Hepatocyte (in vitro differentiated cells): ENCODE results near the gene ST3GAL4.

Experiments
- CTCF ChIP-seq: fragments of 200-600 bp; sonication (generic); IDR thresholded peaks from 2 replicates; pipeline ENCODE4 v1.5.1; 2016; ENCODE audit warnings: antibody characterized with exemption, mild to moderate bottlenecking; ENCODE audit not compliant: poor library complexity
- EZH2 ChIP-seq: fragments of 200-600 bp; sonication (generic); IDR thresholded peaks from 2 replicates; pipeline ENCODE4 v1.6.1; 2016; ENCODE audit warnings: antibody characterized with exemption, mild to moderate bottlenecking, borderline replicate concordance

DNA sequence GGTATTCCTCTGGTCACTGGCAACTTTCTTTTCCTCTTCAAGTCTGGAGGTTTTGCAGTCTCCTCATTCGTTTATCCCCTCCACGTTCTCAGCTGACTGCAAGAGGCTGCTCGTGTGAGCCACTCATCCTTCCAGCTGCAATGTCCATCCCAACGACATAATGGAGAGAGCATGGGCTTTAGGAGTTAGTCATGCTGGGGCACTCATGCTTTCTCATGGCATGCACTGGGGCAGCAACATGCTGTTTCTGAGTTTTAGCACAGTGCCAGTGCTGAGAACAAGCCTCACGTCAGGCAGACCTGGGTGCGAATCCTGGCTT is 44.5 kb upstream of the ST3GAL4 start:
- TF ChIP-seq CTCF, result no peak
- TF ChIP-seq EZH2, result no peak
